Neutrophil (primary cell): Measurements from ENCODE around the gene CPEB2.

ENCODE experiments used
- H3K27ac ChIP-seq: fragments of 200-600 bp; sonication (generic); 2 replicates; pipeline ENCODE4 v1.5.1; 2016; ENCODE audit warnings: mild to moderate bottlenecking, moderate library complexity
- H3K27me3 ChIP-seq: fragments of 200-600 bp; sonication (generic); 2 replicates; pipeline ENCODE4 v1.6.0; 2016; ENCODE audit warnings: mild to moderate bottlenecking
- H3K36me3 ChIP-seq: fragments of 200-600 bp; sonication (generic); 2 replicates; pipeline ENCODE4 v1.5.1; 2017
- H3K4me1 ChIP-seq, 2 experiments: fragments of 200-600 bp in 1 of 2; sonication (generic) in 1 of 2; 1 replicate in 1 of 2; 2 replicates in 1 of 2; pipeline versions ENCODE4 v1.5.1 to v1.6.1; 2013 to 2016; ENCODE audit warnings: low read depth in 1 of 2, low read length in 1 of 2, mild to moderate bottlenecking in 1 of 2, moderate library complexity in 1 of 2; ENCODE audit not compliant: control insufficient read depth in 1 of 2, insufficient read depth in 1 of 2
- H3K4me3 ChIP-seq, 2 experiments: fragments of 200-600 bp in 1 of 2; sonication (generic) in 1 of 2; 1 replicate in 1 of 2; 2 replicates in 1 of 2; pipeline ENCODE4 v1.5.1; 2013 to 2016; ENCODE audit warnings: low read depth in 1 of 2, low read length in 1 of 2, mild to moderate bottlenecking in 1 of 2, moderate library complexity in 1 of 2
- H3K9me3 ChIP-seq: fragments of 200-600 bp; sonication (generic); 2 replicates; pipeline ENCODE4 v1.5.1; 2016
- CTCF ChIP-seq: fragments of 200-600 bp; sonication (generic); IDR thresholded peaks from 2 replicates; pipeline ENCODE4 v1.5.1; 2016; ENCODE audit warnings: antibody characterized with exemption

The CPEB2 gene

DNA sequence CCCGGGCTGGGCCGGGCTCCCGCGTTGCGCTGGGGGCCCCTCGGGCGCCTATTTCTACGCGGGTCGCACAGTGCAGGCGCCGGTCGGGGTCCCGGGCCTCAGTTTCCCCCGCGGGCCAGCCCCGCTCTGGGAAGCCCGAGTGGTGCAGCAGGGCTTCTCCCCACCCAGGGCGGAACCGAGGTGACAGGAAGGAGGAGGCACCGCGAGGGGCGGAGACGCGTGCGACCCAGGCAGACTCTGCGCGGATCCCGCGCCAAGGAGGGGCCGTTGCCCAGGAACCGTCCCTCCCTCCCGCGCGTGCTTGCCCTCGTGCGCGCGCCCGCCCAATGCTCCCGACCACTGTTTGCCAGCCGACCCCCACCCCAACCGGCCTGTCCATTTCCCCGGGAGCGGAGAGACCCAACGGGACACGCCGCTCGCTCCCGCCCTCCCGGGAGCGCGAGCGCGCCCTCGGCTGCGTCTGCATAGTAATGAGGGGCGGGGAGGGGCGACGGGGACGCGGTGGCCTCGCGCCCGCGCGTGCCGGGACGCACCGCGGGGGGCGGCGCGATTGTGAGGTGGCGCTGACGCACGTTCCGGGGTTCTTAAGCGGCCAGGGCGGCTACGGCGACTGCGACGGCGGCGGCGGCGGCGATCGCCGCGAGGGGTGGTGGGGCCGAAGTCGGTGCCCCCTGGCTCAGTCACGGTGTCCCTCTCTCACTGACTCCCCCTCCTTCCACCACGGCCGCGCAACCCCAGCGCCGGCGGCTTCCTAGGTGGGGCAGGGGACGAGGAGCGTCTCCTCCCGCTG is at the start of gene CPEB2:
Gene CPEB2, plus strand, starts transcription at position 613 of the 790 bp plus-strand sequence. CDS start 193 bp downstream, outside the sequence.
- H3K36me3 ChIP-seq: no peaks in the 10 kb centered on the region
- H3K4me3 ChIP-seq: peak within 1 kb of the TSS; percentile 97 to 98
- no peaks in the 10 kb centered on the region for H3K27me3 ChIP-seq
- peak; percentile 17 for TF ChIP-seq CTCF
- peak within 1 kb of the TSS; percentile 99 for H3K27ac ChIP-seq
- peaks cover 29 to 30% of the 10 kb centered on the region in 2 experiments for H3K4me1 ChIP-seq
- H3K9me3 ChIP-seq: no peaks in the 10 kb centered on the region

GRCh38 chr4:14958436-14958835 is 43.8 kb upstream of the CPEB2 start:
- TF ChIP-seq CTCF: no peak
- Histone ChIP-seq H3K4me3 (no peak overlapping the region), H3K27ac (no peak overlapping the region), H3K4me1 (no peaks in the 10 kb centered on the region), H3K9me3 (no peaks in the 10 kb centered on the region), H3K27me3 (no peaks in the 10 kb centered on the region), H3K36me3 (no peaks in the 10 kb centered on the region)

- Histone ChIP-seq H3K27me3 (no peaks in the 10 kb centered on the region), H3K27ac (no peak overlapping the region), H3K36me3 (no peaks in the 10 kb centered on the region), H3K4me1 (no peaks in the 10 kb centered on the region), H3K9me3 (no peaks in the 10 kb centered on the region), H3K4me3 (no peak overlapping the region)
- TF ChIP-seq CTCF: no peak
Measured at GRCh38 chr4:14961292-14961691, 41.0 kb upstream of the CPEB2 start.

- peaks cover 14% of the 10 kb centered on the region for H3K27me3 ChIP-seq
- no peaks in the 10 kb centered on the region for H3K9me3 ChIP-seq
- H3K4me3 ChIP-seq: no peak overlapping the region
- H3K4me1 ChIP-seq: no peaks in the 10 kb centered on the region
- H3K36me3 ChIP-seq: no peaks in the 10 kb centered on the region
- no peak for TF ChIP-seq CTCF
- no peak overlapping the region for H3K27ac ChIP-seq
Measured at GRCh38 chr4:14965071-14965470, 37.2 kb upstream of the CPEB2 start.

GRCh38 chr4:14967982-14968381 is 34.3 kb upstream of the CPEB2 start:
- Histone ChIP-seq H3K4me3 (no peak overlapping the region), H3K27ac (no peak overlapping the region), H3K27me3 (peaks cover 27% of the 10 kb centered on the region), H3K9me3 (no peaks in the 10 kb centered on the region), H3K4me1 (no peaks in the 10 kb centered on the region), H3K36me3 (no peaks in the 10 kb centered on the region)
- no peak for TF ChIP-seq CTCF
